Activated CD4-positive, alpha-beta T cell treated with anti-CD3 and anti-CD28 coated beads for 36 hours (primary cell): ENCODE results near the gene TSPAN13. TPM values are rescaled to one million over a fixed set of nuclear protein-coding genes. Genes with fewer than 3 reads are reported as not detected.

Experiments used
- ATAC-seq: fragments of 200-7000 bp; cut with Tn5 transposase; one replicate; pipeline ENCODE4 v1.10.0; 2021; ENCODE audit warnings: mild to moderate bottlenecking, moderate library complexity
- CTCF ChIA-PET: fragments of 350-600 bp; sonication (Branson Sonifier 250); formaldehyde crosslinking; loops from one replicate; lab custom pipeline; 2021; ENCODE audit warnings: antibody characterized with exemption; lab: Charles Lee
- POLR2A ChIA-PET: fragments of 350-600 bp; sonication (Branson Sonifier 250); formaldehyde crosslinking; loops from one replicate; lab custom pipeline; 2021; ENCODE audit warnings: antibody characterized with exemption, inconsistent platforms; lab: Charles Lee
- DNase-seq: peaks from one replicate; pipeline ENCODE4 v3.0.0-alpha.2; 2020
- H3K27ac Mint-ChIP-seq: one replicate; pipeline ENCODE4 v1.8.0; 2021; ENCODE audit warnings: mixed read lengths
- H3K27me3 Mint-ChIP-seq: one replicate; pipeline ENCODE4 v1.8.0; 2021; ENCODE audit warnings: mixed read lengths
- H3K36me3 Mint-ChIP-seq: one replicate; pipeline ENCODE4 v1.8.0; 2021; ENCODE audit warnings: low read depth, mixed read lengths
- H3K4me1 Mint-ChIP-seq: one replicate; pipeline ENCODE4 v1.8.0; 2021; ENCODE audit warnings: mixed read lengths
- H3K4me3 Mint-ChIP-seq: one replicate; pipeline ENCODE4 v1.8.0; 2021; ENCODE audit warnings: mild to moderate bottlenecking, moderate library complexity, mixed read lengths
- H3K9me3 Mint-ChIP-seq: one replicate; pipeline ENCODE4 v1.8.0; 2021; ENCODE audit warnings: low read depth, mixed read lengths
- intact Hi-C, 2 experiments: fragments of 100-400 bp; cut with DNase I in 1 of 2; cut with micrococcal nuclease in 1 of 2; formaldehyde crosslinking; loops; one replicate each; pipeline versions ENCODE4 v1.14.2 to v1.15.1; 2022 to 2024; cut with DNase I, micrococcal nuclease
- total RNA-seq, 2 experiments: library from RNA; stranded (reverse); gene quantifications; one replicate each; pipeline ENCODE4 v1.2.3, GENCODE V29; 2021

The TSPAN13 gene
- total RNA-seq, 2 experiments from 2014 or later: 0.47 to 0.64 TPM

DNA sequence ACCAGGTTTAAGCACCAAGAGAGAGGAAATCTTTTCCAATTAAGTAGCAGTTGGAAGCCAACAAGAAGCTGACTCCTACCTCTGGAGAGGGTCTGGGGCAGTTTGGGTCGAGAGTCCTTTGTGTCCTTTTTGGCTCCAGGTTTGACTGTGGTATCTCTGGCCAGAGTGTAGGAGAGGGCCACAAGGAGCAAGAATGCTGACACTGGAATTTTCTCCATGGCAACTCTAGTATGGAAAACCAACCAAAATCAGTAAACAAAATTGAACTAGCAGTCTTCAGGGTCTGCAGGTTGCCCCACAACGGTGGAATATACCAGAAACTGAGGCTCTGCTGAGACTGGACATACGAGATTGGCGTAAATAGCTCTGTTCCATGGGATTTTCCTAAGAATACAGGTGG lies 48.0 kb downstream of the TSPAN13 start:
- H3K27me3 Mint-ChIP-seq: peaks cover 2% of the 10 kb centered on the region
- no peak for DNase-seq
- H3K27ac Mint-ChIP-seq: no peak overlapping the region
- POLR2A ChIA-PET: no interaction called here
- CTCF ChIA-PET: interaction anchor here (0.6 to 3.8 kb wide), 16 partner anchors 8 to 882 kb away, joined by 3 to 33 read pairs (median 4); no protein-coding TSS in a partner anchor
- no peaks in the 10 kb centered on the region for H3K36me3 Mint-ChIP-seq
- no peak overlapping the region for H3K4me3 Mint-ChIP-seq
- intact Hi-C loops: loop anchor here (1.0 kb wide), 1 partner anchor 117 kb away; no protein-coding TSS in a partner anchor
- H3K9me3 Mint-ChIP-seq: no peaks in the 10 kb centered on the region
- ATAC-seq: no peak
- no peaks in the 10 kb centered on the region for H3K4me1 Mint-ChIP-seq

DNA sequence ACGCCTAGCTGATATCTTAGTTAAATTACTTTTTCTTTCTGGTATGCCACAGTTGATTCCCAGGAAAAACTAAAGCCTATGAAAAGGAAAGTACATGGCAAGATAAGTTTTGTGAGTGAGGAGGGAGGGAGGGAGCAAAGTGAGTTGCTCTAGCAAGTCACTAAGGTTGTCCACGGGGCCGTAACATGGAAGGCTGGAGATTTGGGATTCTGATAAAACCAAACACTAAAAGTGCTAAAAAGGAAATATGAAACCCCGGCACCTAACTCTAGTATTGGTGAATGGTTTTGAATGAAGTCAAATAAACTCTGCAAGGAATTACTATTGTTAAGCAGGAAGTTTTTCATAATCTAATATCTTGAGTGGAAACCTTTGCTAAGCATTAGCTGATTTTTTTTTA lies 49.6 kb downstream of the TSPAN13 start:
- intact Hi-C loops: no loop called here
- H3K27me3 Mint-ChIP-seq: peaks cover 5% of the 10 kb centered on the region
- CTCF ChIA-PET: interaction anchor here (0.6 to 2.6 kb wide), 5 partner anchors 16 to 181 kb away, joined by 3 to 8 read pairs (median 4); no protein-coding TSS in a partner anchor

DNA sequence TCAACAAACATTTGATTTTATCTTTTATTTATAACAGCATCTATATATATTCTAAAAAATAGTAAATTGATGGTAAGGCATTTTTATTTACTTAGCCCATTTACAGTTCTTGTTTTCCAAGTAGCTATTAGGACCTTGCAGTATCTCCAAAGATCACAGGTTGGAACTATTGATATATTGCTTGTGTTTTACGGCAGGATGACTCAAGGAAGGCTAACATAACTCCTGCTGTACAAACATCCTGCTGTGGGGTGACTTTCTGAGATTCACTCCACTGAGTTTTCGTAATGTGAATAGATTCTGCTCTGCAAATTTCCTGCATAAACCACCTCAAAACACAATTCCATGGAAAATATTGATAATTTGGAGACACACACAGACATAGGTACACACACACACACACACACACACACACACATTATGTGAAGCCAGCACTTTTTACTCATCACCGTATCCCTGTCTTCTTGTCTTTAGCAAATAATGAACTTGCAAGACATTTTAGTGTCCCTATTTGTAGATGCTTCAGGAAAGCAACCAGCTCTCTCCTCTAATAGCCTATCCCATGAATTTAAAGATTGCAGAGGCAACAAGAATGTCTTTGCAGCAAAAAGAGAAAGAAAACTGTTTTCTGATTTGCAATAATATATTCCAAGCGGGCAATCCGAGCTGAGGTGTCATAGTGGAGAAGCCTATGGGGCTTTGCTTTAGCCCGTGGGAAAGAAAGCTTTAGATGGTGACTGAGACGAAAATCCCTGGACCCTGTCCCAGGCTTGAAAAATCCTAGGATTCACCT lies 50.5 kb downstream of the TSPAN13 start:
- H3K27me3 Mint-ChIP-seq: peaks cover 5% of the 10 kb centered on the region
- H3K4me3 Mint-ChIP-seq: no peak overlapping the region
- no peak for DNase-seq
- no peaks in the 10 kb centered on the region for H3K4me1 Mint-ChIP-seq
- ChIA-PET CTCF (interaction anchor here (1.0 kb wide), 1 partner anchor 112 kb away, joined by 5 read pairs; no protein-coding TSS in a partner anchor), POLR2A (no interaction called here)
- H3K9me3 Mint-ChIP-seq: no peaks in the 10 kb centered on the region
- ATAC-seq: no peak
- H3K36me3 Mint-ChIP-seq: no peaks in the 10 kb centered on the region
- intact Hi-C loops: no loop called here
- no peak overlapping the region for H3K27ac Mint-ChIP-seq

More for the DNA sequence above, 49.6 kb downstream of the TSPAN13 start:
- Mint-ChIP-seq H3K27ac (no peak overlapping the region), H3K36me3 (no peaks in the 10 kb centered on the region), H3K4me3 (no peak overlapping the region), H3K9me3 (no peaks in the 10 kb centered on the region), H3K4me1 (no peaks in the 10 kb centered on the region)
- DNase-seq (no peak), ATAC-seq (no peak)
- POLR2A ChIA-PET: interaction anchor here (0.7 kb wide), 1 partner anchor 400 kb away, joined by 4 read pairs; no protein-coding TSS in a partner anchor

DNA sequence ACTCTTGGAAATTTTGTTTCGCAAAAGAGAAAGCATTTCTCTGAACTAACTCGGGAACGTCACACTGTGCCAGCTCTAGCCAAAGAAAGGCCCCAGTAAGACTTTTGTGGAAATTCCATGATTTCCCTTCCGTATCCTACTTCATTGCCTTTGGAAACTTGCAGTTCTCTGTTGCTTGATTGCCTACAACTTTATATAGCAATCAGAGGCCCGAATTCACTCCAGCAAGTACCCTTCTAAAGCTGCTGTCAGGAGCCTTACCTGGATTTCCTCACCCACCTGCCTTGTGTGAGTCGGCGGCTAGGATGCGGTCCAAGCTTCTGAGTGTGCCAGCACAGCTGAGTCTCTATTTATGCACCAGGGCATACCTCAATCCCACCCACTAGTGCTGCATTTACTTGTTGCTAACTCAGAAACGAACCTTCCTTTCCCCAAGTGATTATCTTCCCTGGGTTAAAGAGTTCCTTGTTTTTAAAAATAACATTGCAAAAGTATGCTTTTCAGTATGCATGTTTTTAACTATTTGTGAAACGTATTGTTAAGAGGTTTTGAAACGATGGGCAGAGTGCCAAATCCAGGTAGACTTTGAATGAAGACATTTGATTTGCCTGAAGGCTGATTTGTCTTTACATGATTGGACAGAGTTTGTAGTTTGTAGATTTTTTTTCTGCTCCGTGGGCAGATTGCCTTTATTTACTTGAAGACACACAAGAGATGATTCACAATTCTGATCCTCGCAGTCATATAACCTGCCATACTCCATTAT lies 51.3 kb downstream of the TSPAN13 start, which contains the start of gene AGR2:
AGR2 (minus strand) TSS at position 326 of the 766 bp plus-strand sequence. CDS start 3,203 bp downstream, outside the sequence.
- no peaks in the 10 kb centered on the region for H3K36me3 Mint-ChIP-seq
- intact Hi-C loops: no loop called here
- POLR2A ChIA-PET: no interaction called here
- H3K9me3 Mint-ChIP-seq: no peaks in the 10 kb centered on the region
- H3K27me3 Mint-ChIP-seq: peaks cover 8% of the 10 kb centered on the region
- no peak within 1 kb of the TSS for H3K27ac Mint-ChIP-seq
- H3K4me3 Mint-ChIP-seq: no peak within 1 kb of the TSS
- DNase-seq: no peak
- CTCF ChIA-PET: no interaction called here
- H3K4me1 Mint-ChIP-seq: no peaks in the 10 kb centered on the region
- no peak for ATAC-seq

DNA sequence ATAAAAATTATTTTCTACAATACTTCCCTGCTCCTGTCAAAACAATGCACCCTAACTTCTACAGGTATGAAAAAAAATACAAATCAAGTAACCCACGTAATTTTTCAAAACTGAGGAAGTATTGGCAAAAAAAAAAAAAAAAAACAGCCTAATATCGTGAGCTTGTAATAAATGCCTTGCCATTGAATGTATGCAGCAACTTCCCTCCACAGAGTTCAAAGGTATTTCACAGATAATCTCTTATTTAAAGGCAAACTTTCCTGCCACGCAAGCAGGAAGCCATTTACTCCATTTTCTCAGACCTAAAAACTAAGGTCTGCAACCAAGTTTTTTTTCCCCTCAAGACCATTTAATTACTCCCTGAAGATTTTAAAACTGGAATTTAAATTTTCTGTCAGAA lies 51.9 kb downstream of the TSPAN13 start:
- H3K27me3 Mint-ChIP-seq: peaks cover 8% of the 10 kb centered on the region
- H3K27ac Mint-ChIP-seq: no peak overlapping the region
- ChIA-PET CTCF (no interaction called here), POLR2A (no interaction called here)
- H3K4me1 Mint-ChIP-seq: no peaks in the 10 kb centered on the region
- intact Hi-C loops: no loop called here
- no peak for ATAC-seq
- no peaks in the 10 kb centered on the region for H3K9me3 Mint-ChIP-seq
- no peaks in the 10 kb centered on the region for H3K36me3 Mint-ChIP-seq
- no peak for DNase-seq
- no peak overlapping the region for H3K4me3 Mint-ChIP-seq

DNA sequence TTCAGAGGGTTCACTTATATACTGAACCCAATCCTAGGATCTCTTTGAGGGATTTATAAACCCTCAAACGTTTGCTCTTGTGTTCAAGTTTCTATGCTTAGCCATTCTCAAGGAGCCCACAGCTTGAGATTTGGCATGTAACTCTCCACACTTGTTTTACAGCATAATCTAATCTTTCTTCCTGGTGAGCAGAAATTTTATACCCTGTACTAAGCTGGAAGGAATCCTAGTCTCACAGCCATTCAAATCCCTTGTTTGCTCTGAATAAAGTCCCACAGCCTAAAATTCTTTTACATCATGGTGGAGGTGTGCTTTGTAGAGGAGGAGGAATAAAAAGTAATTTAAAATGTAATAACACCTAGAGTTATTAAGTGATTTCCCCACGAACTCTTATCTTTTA lies 56.6 kb downstream of the TSPAN13 start:
- Mint-ChIP-seq H3K4me3 (no peak overlapping the region), H3K27me3 (peaks cover 8% of the 10 kb centered on the region), H3K9me3 (no peaks in the 10 kb centered on the region), H3K27ac (no peak overlapping the region), H3K36me3 (no peaks in the 10 kb centered on the region), H3K4me1 (no peaks in the 10 kb centered on the region)
- ATAC-seq: no peak
- CTCF ChIA-PET: interaction anchor here (2.3 kb wide), 1 partner anchor 9 kb away, joined by 5 read pairs; no protein-coding TSS in a partner anchor
- intact Hi-C loops: loop anchor here in 1 of 2 experiments (2.0 kb wide), 1 partner anchor 27 kb away; no protein-coding TSS in a partner anchor
- POLR2A ChIA-PET: no interaction called here
- no peak for DNase-seq

DNA sequence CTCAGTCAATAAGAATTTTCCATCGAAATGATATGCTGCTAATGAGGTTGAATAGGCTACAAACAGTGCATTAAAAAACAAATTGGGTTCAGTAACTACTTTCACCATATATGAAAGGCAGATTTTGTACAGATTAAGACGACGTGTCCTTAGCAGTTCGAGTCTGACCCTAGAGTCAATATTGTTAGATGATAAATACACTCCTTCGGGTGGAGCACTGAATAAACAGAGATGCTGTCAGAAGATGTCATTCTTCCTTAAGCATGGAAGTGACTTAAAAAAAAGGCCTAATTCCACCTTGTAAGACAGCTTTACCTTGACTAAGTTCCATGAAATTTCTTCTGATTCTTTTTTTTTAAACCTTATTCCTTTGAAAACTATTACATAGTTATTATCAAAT lies 57.0 kb downstream of the TSPAN13 start:
- Mint-ChIP-seq H3K27ac (no peak overlapping the region), H3K27me3 (peaks cover 8% of the 10 kb centered on the region), H3K4me3 (no peak overlapping the region), H3K4me1 (no peaks in the 10 kb centered on the region), H3K9me3 (no peaks in the 10 kb centered on the region), H3K36me3 (no peaks in the 10 kb centered on the region)
- intact Hi-C loops: loop anchor here in 1 of 2 experiments (2.0 kb wide), 1 partner anchor 28 kb away; no protein-coding TSS in a partner anchor
- DNase-seq (no peak), ATAC-seq (no peak)
- CTCF ChIA-PET: interaction anchor here (2.3 kb wide), 1 partner anchor 9 kb away, joined by 5 read pairs; no protein-coding TSS in a partner anchor
- POLR2A ChIA-PET: no interaction called here

DNA sequence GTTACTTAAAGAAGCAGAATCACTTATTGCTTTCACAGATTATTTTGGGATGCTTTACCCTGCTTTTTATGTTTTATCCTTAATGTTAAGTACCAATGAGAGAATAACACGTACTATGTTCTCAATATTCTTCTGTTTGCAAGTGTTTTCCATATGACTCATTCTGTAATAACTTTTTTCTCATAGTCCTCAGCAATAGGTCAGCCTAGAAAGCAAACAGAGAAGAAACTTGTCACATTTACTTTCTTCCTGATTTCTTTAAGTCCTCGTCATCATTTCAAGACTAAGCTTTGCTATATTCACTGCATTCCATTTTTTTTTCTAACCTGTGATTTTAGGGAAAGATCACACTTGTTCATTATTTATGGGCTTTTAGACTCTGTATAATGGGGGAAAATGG lies 58.0 kb downstream of the TSPAN13 start:
- ChIA-PET POLR2A (no interaction called here), CTCF (no interaction called here)
- intact Hi-C loops: loop anchor here in 1 of 2 experiments (2.0 kb wide), 1 partner anchor 29 kb away; no protein-coding TSS in a partner anchor
- DNase-seq: no peak
- no peak overlapping the region for H3K27ac Mint-ChIP-seq
- ATAC-seq: no peak
- no peak overlapping the region for H3K4me3 Mint-ChIP-seq
- H3K36me3 Mint-ChIP-seq: no peaks in the 10 kb centered on the region
- no peaks in the 10 kb centered on the region for H3K9me3 Mint-ChIP-seq
- no peaks in the 10 kb centered on the region for H3K4me1 Mint-ChIP-seq
- peaks cover 8% of the 10 kb centered on the region for H3K27me3 Mint-ChIP-seq

DNA sequence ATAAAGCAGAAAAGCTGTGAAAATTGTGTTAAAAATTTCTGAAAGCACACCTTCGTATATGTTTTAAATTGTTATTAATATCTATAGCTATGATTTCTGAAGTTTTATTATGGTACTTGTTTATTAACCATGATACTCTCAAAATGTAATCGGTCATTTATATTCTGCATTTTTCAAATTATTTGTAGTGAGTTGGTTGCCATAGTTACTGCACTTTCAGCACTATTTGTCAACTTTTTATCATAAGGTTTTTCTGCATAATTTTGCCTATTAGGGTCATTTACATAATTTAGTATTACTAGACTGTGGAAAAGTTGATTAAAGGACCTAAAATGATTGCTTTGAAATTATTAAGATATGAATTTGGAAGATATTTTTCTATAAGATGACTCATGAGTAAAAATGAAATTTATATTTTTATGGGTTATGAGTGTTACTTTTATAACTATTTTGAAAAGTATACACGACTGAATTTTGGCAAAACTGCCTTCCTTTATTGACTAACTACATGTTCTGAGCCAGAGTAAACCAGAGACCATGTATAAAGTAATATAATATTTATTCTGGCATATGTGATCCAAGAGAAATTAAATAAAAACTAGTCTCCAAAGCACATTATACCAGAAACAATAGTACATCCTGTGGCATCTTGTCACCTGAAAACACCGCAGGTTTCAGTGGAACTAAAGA lies 59.1 kb downstream of the TSPAN13 start:
- H3K9me3 Mint-ChIP-seq: no peaks in the 10 kb centered on the region
- H3K27ac Mint-ChIP-seq: no peak overlapping the region
- ChIA-PET CTCF (no interaction called here), POLR2A (no interaction called here)
- no peak for ATAC-seq
- H3K4me1 Mint-ChIP-seq: no peaks in the 10 kb centered on the region
- DNase-seq: no peak
- intact Hi-C loops: no loop called here
- peaks cover 8% of the 10 kb centered on the region for H3K27me3 Mint-ChIP-seq
- H3K4me3 Mint-ChIP-seq: no peak overlapping the region
- H3K36me3 Mint-ChIP-seq: no peaks in the 10 kb centered on the region

DNA sequence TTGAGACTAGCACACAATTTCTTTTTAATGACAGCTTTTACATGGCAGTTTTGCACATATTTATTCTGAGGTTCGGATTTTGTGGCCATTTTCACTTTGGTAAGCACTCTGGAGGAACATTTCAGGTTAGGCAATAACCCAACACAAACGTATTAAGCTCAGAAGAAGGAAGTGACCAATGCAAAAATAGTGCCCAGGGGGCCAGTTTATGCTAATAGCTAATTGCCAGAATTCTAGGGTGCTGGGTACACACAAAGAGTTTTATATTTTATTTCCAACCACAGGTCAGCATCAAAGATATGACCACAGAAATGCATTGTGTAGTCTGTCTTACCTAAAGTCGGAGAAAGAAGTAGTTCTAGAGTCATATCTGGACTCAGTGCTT lies 59.7 kb downstream of the TSPAN13 start:
- CTCF ChIA-PET: no interaction called here
- Mint-ChIP-seq H3K27me3 (peaks cover 5% of the 10 kb centered on the region), H3K4me1 (no peaks in the 10 kb centered on the region), H3K36me3 (no peaks in the 10 kb centered on the region), H3K27ac (no peak overlapping the region), H3K4me3 (no peak overlapping the region), H3K9me3 (no peaks in the 10 kb centered on the region)
- ATAC-seq (no peak), DNase-seq (no peak)
- POLR2A ChIA-PET: no interaction called here
- intact Hi-C loops: no loop called here

DNA sequence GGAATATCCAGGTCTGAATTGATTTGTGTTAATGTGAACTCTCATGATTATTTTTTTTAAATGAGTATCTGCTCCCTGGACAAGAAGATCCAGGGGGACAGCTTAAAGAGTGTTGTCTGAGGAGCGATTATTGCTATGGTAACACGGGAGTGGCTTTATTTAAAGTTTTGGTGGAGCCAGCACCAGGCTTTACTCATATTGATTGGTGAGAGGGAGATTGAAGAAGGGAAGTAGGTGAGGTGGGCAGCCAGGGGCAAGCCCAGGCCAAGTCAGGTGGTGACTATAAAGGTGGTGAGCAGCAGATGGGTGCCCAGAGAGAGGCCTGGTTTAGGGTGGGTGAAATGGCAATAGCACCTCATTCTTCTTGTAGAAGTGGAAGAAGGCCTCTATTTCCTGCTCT lies 61.4 kb downstream of the TSPAN13 start:
- DNase-seq (no peak), ATAC-seq (no peak)
- H3K4me3 Mint-ChIP-seq: no peak overlapping the region
- CTCF ChIA-PET: interaction anchor here (0.7 kb wide), 1 partner anchor 108 kb away, joined by 3 read pairs; no protein-coding TSS in a partner anchor
- POLR2A ChIA-PET: no interaction called here
- H3K4me1 Mint-ChIP-seq: no peaks in the 10 kb centered on the region
- no peak overlapping the region for H3K27ac Mint-ChIP-seq
- no peaks in the 10 kb centered on the region for H3K36me3 Mint-ChIP-seq
- no peaks in the 10 kb centered on the region for H3K9me3 Mint-ChIP-seq
- peaks cover 2% of the 10 kb centered on the region for H3K27me3 Mint-ChIP-seq
- intact Hi-C loops: no loop called here
